HepG2 (cell line): Measurements from ENCODE around the gene MARCHF2. TPM values are rescaled to one million over a fixed set of nuclear protein-coding genes. Genes with fewer than 3 reads are reported as not detected.

Source experiments
- ATAC-seq: fragments of 200-7000 bp; cut with Tn5 transposase; 3 replicates; pipeline ENCODE4 v1.9.1; 2020; ENCODE audit warnings: mild to moderate bottlenecking, moderate library complexity
- BruUV-seq: library from RNA; stranded (reverse); fragments of 400-500 nt; replicated peaks from 2 replicates; lab custom pipeline; 2021; lab: Mats Ljungman, UMichigan
- CTCF ChIA-PET: fragments of 300-600 bp; formaldehyde crosslinking; extraction: SDS; loops from one replicate; lab custom pipeline; 2021; ENCODE audit warnings: low total read pairs, inconsistent platforms, low intra/inter-chr PET ratio; lab: Yijun Ruan, JAX
- POLR2A ChIA-PET: fragments of 350-600 bp; sonication (Branson Sonifier 250); formaldehyde crosslinking; loops from one replicate; lab custom pipeline; 2020; ENCODE audit warnings: antibody characterized with exemption, inconsistent platforms; lab: Yijun Ruan, JAX
- DNase-seq: peaks from one replicate; pipeline ENCODE4 v3.0.0-alpha.2; 2015; ENCODE audit warnings: low spot score
- FAIRE-seq: peaks from 3 replicates; lab custom pipeline; 2011; peaks lifted over from hg19 to GRCh38; lab: Jason Lieb, UNC
- H2AFZ ChIP-seq: one replicate; pipeline ENCODE4 v1.6.1; 2011; ENCODE audit warnings: low read length, inconsistent platforms
- H3K27ac ChIP-seq: fragments of 300-600 bp; 3 replicates; pipeline ENCODE4 v1.8.0; 2011; ENCODE audit warnings: mixed run types, mild to moderate bottlenecking, mixed read lengths, low read length, inconsistent platforms; ENCODE audit not compliant: insufficient read depth; ENCODE audit errors: extremely low read length
- H3K27me3 ChIP-seq, 2 experiments: fragments of 200-600 bp in 1 of 2; 2 replicates in 1 of 2; 3 replicates in 1 of 2; pipeline versions ENCODE4 v1.6.0 to v1.8.0; 2011; ENCODE audit warnings: low read length in 2 of 2, mild to moderate bottlenecking in 2 of 2, moderate library complexity in 2 of 2, inconsistent platforms in 1 of 2; ENCODE audit not compliant: insufficient read depth in 2 of 2, control insufficient read depth in 1 of 2
- H3K36me3 ChIP-seq, 2 experiments: fragments of 200-600 bp in 1 of 2; replicated peaks in 1 of 2; 2 replicates in 1 of 2; 3 replicates in 1 of 2; pipeline versions ENCODE4 v1.5.1 to v1.8.0; 2011; ENCODE audit warnings: low read length in 2 of 2, inconsistent platforms in 1 of 2; ENCODE audit not compliant: insufficient read depth in 2 of 2, control insufficient read depth in 1 of 2
- H3K4me1 ChIP-seq: 2 replicates; pipeline ENCODE4 v1.5.1; 2012; ENCODE audit warnings: low read length, inconsistent platforms; ENCODE audit not compliant: insufficient read depth
- H3K4me2 ChIP-seq: 2 replicates; pipeline ENCODE4 v1.6.0; 2011; ENCODE audit warnings: low read depth, low read length, inconsistent platforms
- H3K4me3 ChIP-seq, 3 experiments: fragments of 200-600 bp in 1 of 3; sonication (generic), shearing (Covaris generic) in 1 of 3; replicated peaks in 1 of 3; 2 replicates each; pipeline ENCODE4 v1.5.1; 2011 to 2016; ENCODE audit warnings: low read length in 3 of 3, inconsistent platforms in 2 of 3, low read depth in 2 of 3, mild to moderate bottlenecking in 2 of 3, control low read depth in 1 of 3, mixed read lengths in 1 of 3; ENCODE audit not compliant: insufficient read depth in 1 of 3
- H3K79me2 ChIP-seq: one replicate; pipeline ENCODE4 v1.6.1; 2011; ENCODE audit warnings: low read length, inconsistent platforms; ENCODE audit not compliant: insufficient read depth
- H3K9ac ChIP-seq: 2 replicates; pipeline ENCODE4 v1.6.0; 2011; ENCODE audit warnings: mild to moderate bottlenecking, low read depth, low read length, inconsistent platforms; ENCODE audit not compliant: insufficient read depth
- H3K9me3 ChIP-seq: 2 replicates; pipeline ENCODE4 v1.5.1; 2012; ENCODE audit warnings: mild to moderate bottlenecking, low read length
- H4K20me1 ChIP-seq: 2 replicates; pipeline ENCODE4 v1.6.0; 2011; ENCODE audit warnings: inconsistent platforms, mild to moderate bottlenecking, low read length, moderate library complexity; ENCODE audit not compliant: insufficient read depth
- GMEB1 ChIP-seq: sonication (generic); formaldehyde crosslinking; IDR thresholded peaks from 2 replicates; pipeline ENCODE4 v1.5.1; 2020; ENCODE audit warnings: missing genetic modification reagents, mild to moderate bottlenecking, borderline replicate concordance
- GZF1 ChIP-seq: sonication (generic); formaldehyde crosslinking; IDR thresholded peaks from 2 replicates; pipeline ENCODE4 v1.5.1; 2020; ENCODE audit warnings: mild to moderate bottlenecking, missing genetic modification reagents
- NFKBIZ ChIP-seq: IDR thresholded peaks from 2 replicates; pipeline ENCODE4 v1.6.1; 2018; ENCODE audit warnings: missing genetic modification reagents, missing compliant biosample characterization
- ZNF646 ChIP-seq: sonication (generic); formaldehyde crosslinking; IDR thresholded peaks from 2 replicates; pipeline ENCODE4 v1.9.0; 2021; ENCODE audit warnings: mild to moderate bottlenecking, missing genetic modification reagents
- ZNF652 ChIP-seq: IDR thresholded peaks from 2 replicates; pipeline ENCODE4 v1.6.1; 2016; ENCODE audit warnings: low read depth, borderline replicate concordance
- WGBS: methylation state at CpG from one replicate; pipeline ENCODE4 v1.1.6; 2017; ENCODE audit warnings: low lambda C conversion rate; 5-methylcytosine and 5-hydroxymethylcytosine counted together
- in situ Hi-C: cut with HindIII; loops from 2 replicates; pipeline ENCODE4 v1.10.0; 2017; ENCODE audit warnings: low pct_unique_long_range_greater_than_20kb; ENCODE audit not compliant: extremely low pct_ligation_motif_present
- intact Hi-C: fragments of 100-400 bp; cut with micrococcal nuclease; formaldehyde crosslinking; loops from one replicate; pipeline ENCODE4 v1.10.0; 2022; ENCODE audit not compliant: unreplicated experiment
- polyA plus RNA-seq, 8 experiments: library from polyadenylated mRNA; depleted of rRNA in 3 of 8; stranded (reverse) in 7 of 8; unstranded in 1 of 8; fragments of >200 nt; fragmentation: Illumina TruSeq in 4 of 8; extraction: Trizol in 4 of 8; gene quantifications; 2 replicates each; pipeline versions ENCODE4 v1.2.1 to v1.2.3, GENCODE V29; 2011 to 2016; ENCODE audit warnings: low read depth in 4 of 8, missing spikeins in 1 of 8, mixed read lengths in 1 of 8; ENCODE audit not compliant: insufficient read depth in 1 of 8
- total RNA-seq, 5 experiments: library from RNA; depleted of rRNA; stranded (reverse); fragments of >200 nt; fragmentation: Illumina TruSeq; extraction: Trizol; gene quantifications; 2 replicates each; pipeline ENCODE4 v1.2.3, GENCODE V29; 2016; ENCODE audit warnings: low read depth in 1 of 5

Gene MARCHF2
- total and polyA plus RNA-seq, 2 of the 13 experiments (the other 11 are each of a cell fraction or from before 2014, with no cell fraction given): 12.7 to 13.0 TPM

GRCh38 chr19:8457209-8457608 lies 44.1 kb downstream of the MARCHF2 start (continued):
- no peak for TF ChIP-seq ZNF646

GRCh38 chr19:8457827-8458226 lies 44.7 kb downstream of the MARCHF2 start:
- 89% methylated on average over 1 of the region's 1 CpG for WGBS
- Histone ChIP-seq H3K4me1 (peaks cover 56% of the 10 kb centered on the region), H3K27ac (no peak overlapping the region), H3K36me3 (peaks cover 23 to 69% of the 10 kb centered on the region in 2 experiments)
- no TSS peak for BruUV-seq
- no peak for TF ChIP-seq ZNF652 (CRISPR knock-in tag)
- TF ChIP-seq NFKBIZ: no peak
- no peak for TF ChIP-seq GMEB1 (CRISPR knock-in tag)
- no peak for TF ChIP-seq GZF1
- TF ChIP-seq, all 625 proteins: peak for 0
- Histone ChIP-seq H3K4me2 (no peak overlapping the region), H3K27me3 (no peaks in the 10 kb centered on the region), H2AFZ (no peak overlapping the region), H3K9ac (no peak overlapping the region), H3K79me2 (peaks cover 100% of the 10 kb centered on the region), H4K20me1 (peaks cover 93% of the 10 kb centered on the region), H3K9me3 (no peaks in the 10 kb centered on the region), H3K4me3 (no peak overlapping the region)
- FAIRE-seq: no peak
- CTCF ChIA-PET: no interaction called here
- DNase-seq: no peak
- no peak for ATAC-seq
- POLR2A ChIA-PET: interaction anchor here (0.8 to 1.8 kb wide), 4 partner anchors 10 to 37 kb away, joined by 3 to 4 read pairs (median 4); partner anchors contain the start of gene HNRNPM
- in situ Hi-C loops (no loop called here), intact Hi-C loops (no loop called here)
